Esophagus muscularis mucosa (tissue), 4 donors: ENCODE measurements around the gene FKBP1B. TPM values are rescaled to one million over a fixed set of nuclear protein-coding genes. Genes with fewer than 3 reads are reported as not detected.

Experiments used
- DNase-seq: peaks from one replicate; pipeline ENCODE4 v3.0.0-alpha.2; 2017; ENCODE audit errors: extremely low spot score
- H3K27ac ChIP-seq, 4 donors: fragments of 200-600 bp; sonication (generic); replicated peaks in 1 of 4; 1 replicate in 3 of 4; 2 replicates in 1 of 4; pipeline ENCODE4 v1.5.1; 2016 to 2019; ENCODE audit warnings: mild to moderate bottlenecking in 1 of 4
- H3K27me3 ChIP-seq, 4 donors: fragments of 200-600 bp; sonication (generic); one replicate each; pipeline versions ENCODE4 v1.5.1 to v1.6.0; 2016 to 2019
- H3K36me3 ChIP-seq, 4 donors: fragments of 200-600 bp; sonication (generic); one replicate each; pipeline ENCODE4 v1.5.1; 2016 to 2019
- H3K4me1 ChIP-seq, 4 donors: fragments of 200-600 bp; sonication (generic); one replicate each; pipeline ENCODE4 v1.5.1; 2016 to 2019
- H3K4me3 ChIP-seq, 4 donors: fragments of 200-600 bp; sonication (generic); 1 replicate in 2 of 4; 2 replicates in 2 of 4; pipeline ENCODE4 v1.5.1; 2016 to 2019; ENCODE audit warnings: mild to moderate bottlenecking in 4 of 4, moderate library complexity in 1 of 4
- H3K9me3 ChIP-seq, 4 donors: fragments of 200-600 bp; sonication (generic); 1 replicate in 3 of 4; 2 replicates in 1 of 4; pipeline ENCODE4 v1.5.1; 2016 to 2019
- CTCF ChIP-seq, 3 experiments: fragments of 200-600 bp in 2 of 3; fragments of 450-650 bp in 1 of 3; sonication (generic) in 2 of 3; IDR thresholded peaks; one replicate each; pipeline ENCODE4 v1.5.1; 2017 to 2019; ENCODE audit warnings: antibody characterized with exemption in 3 of 3, mild to moderate bottlenecking in 2 of 3, moderate library complexity in 1 of 3
- EP300 ChIP-seq: sonication (generic); formaldehyde crosslinking; IDR thresholded peaks from one replicate; pipeline ENCODE4 v1.6.1; 2017; ENCODE audit warnings: antibody characterized with exemption
- POLR2A ChIP-seq: fragments of 450-650 bp; IDR thresholded peaks from one replicate; pipeline ENCODE4 v1.6.1; 2017; ENCODE audit warnings: antibody characterized with exemption, moderate library complexity, mild to moderate bottlenecking, low read depth
- POLR2AphosphoS5 ChIP-seq, 2 donors: sonication (generic); formaldehyde crosslinking; IDR thresholded peaks; one replicate each; pipeline ENCODE4 v1.6.1; 2017; ENCODE audit warnings: antibody characterized with exemption in 2 of 2
- WGBS: methylation state at CpG from one replicate; pipeline ENCODE4 v1.1.5; 2018; 5-methylcytosine and 5-hydroxymethylcytosine counted together
- intact Hi-C: fragments of 100-400 bp; cut with DNase I; formaldehyde crosslinking; loops from one replicate; pipeline ENCODE4 v1.15.1; 2023
- total RNA-seq, 4 donors: library from RNA; depleted of rRNA; stranded (reverse); fragments of >200 nt; gene quantifications; one replicate each; pipeline versions ENCODE4 v1.1.0 to v1.2.1, GENCODE V29; 2016

The FKBP1B gene
- total RNA-seq, 4 donors from 2014 or later = 5.0 to 11.2 (median 6.2) TPM

GRCh38 chr2:24018241-24018640, 31.3 kb upstream of the FKBP1B start:
- Histone ChIP-seq H3K4me3 (no peak overlapping the region), H3K4me1 (no peaks in the 10 kb centered on the region), H3K27ac (no peak overlapping the region), H3K27me3 (no peaks in the 10 kb centered on the region), H3K36me3 (peaks cover 7 to 13% (median 11%) of the 10 kb centered on the region in 4 donors), H3K9me3 (no peaks in the 10 kb centered on the region)
- TF ChIP-seq CTCF (IDR thresholded peaks at IDR 0.05) = no peak
- TF ChIP-seq POLR2A = no peak
- no peak for TF ChIP-seq POLR2AphosphoS5 (IDR thresholded peaks at IDR 0.05)
- no peak for TF ChIP-seq EP300
- WGBS = 91% methylated on average over 9 of the region's 9 CpGs
- no peak for DNase-seq
- intact Hi-C loops = no loop called here

GRCh38 chr2:24019729-24020128, 29.8 kb upstream of the FKBP1B start:
- Histone ChIP-seq H3K36me3 (peaks cover 14 to 27% (median 18%) of the 10 kb centered on the region in 4 donors), H3K4me3 (no peak overlapping the region), H3K27ac (no peak overlapping the region), H3K27me3 (no peaks in the 10 kb centered on the region), H3K9me3 (no peaks in the 10 kb centered on the region), H3K4me1 (no peaks in the 10 kb centered on the region)
- 91% methylated on average over 5 of the region's 5 CpGs for WGBS
- intact Hi-C loops = no loop called here
- TF ChIP-seq POLR2AphosphoS5 (IDR thresholded peaks at IDR 0.05) = no peak
- TF ChIP-seq EP300 = no peak
- no peak for TF ChIP-seq POLR2A
- no peak for TF ChIP-seq CTCF (IDR thresholded peaks at IDR 0.05)
- DNase-seq = no peak

- Histone ChIP-seq H3K27ac (no peak overlapping the region), H3K4me3 (no peak overlapping the region), H3K4me1 (no peaks in the 10 kb centered on the region), H3K9me3 (no peaks in the 10 kb centered on the region), H3K27me3 (no peaks in the 10 kb centered on the region), H3K36me3 (peaks cover 14 to 32% (median 23%) of the 10 kb centered on the region in 4 donors)
- intact Hi-C loops = no loop called here
- TF ChIP-seq POLR2A (no peak), POLR2AphosphoS5 (IDR thresholded peaks at IDR 0.05) (no peak), EP300 (no peak), CTCF (IDR thresholded peaks at IDR 0.05) (no peak)
- WGBS = 84% methylated on average over 4 of the region's 4 CpGs
- no peak for DNase-seq
Measured at GRCh38 chr2:24020244-24020643, 29.3 kb upstream of the FKBP1B start.

DNA sequence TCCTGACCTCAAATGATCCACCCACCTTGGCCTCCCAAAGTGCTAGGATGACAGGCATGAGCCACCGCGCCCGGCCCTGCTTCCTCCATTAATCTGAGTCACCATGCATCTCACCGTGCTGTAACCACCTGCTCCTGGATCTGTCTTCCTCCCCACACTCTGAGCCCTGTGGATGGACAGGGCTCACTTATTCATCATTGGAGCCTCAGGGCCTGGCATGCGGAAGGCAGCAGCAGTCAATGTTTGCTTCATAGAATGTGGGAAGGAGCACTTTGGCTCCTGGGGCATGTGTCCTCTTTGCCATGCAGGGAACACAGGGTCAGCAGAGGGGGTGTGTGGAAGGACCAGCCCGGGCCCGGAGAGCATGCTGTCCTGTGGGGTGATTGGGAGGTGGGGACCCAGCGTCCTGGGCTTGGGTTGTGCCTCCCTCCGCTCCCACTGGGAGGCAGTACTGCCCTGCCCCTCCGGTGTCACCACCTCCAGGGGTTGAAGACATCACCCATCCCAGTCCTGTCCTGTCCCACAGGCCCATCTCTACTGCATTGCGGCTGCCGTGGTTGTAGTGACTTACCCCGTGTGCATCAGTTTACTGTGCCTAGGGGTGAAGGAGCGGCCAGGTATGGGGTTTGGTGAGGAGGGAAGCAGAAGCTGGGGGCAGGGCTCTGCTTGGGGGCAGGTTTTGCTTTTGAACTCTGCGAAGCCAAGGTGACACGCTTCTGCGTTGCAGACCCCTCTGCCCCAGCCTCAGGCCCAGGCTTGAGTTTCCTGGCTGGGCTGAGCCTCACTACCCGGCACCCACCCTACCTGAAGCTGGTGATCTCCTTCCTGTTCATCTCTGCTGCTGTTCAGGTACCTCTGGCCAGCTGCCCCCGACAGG, 28.2 kb upstream of the FKBP1B start:
- Histone ChIP-seq H3K36me3 (peaks cover 14 to 41% (median 30%) of the 10 kb centered on the region in 4 donors), H3K27me3 (no peaks in the 10 kb centered on the region), H3K27ac (no peak overlapping the region), H3K4me1 (no peaks in the 10 kb centered on the region), H3K9me3 (no peaks in the 10 kb centered on the region), H3K4me3 (no peak overlapping the region)
- TF ChIP-seq CTCF (IDR thresholded peaks at IDR 0.05) (peak in 1 of 3 experiments; percentile 20), POLR2A (no peak)
- DNase-seq = no peak
- WGBS = 80% methylated on average over 11 of the region's 19 CpGs
- intact Hi-C loops = no loop called here
